AG04450 (cell line): ENCODE results near the gene FARP2. TPM values are rescaled to one million over a fixed set of nuclear protein-coding genes. Genes with fewer than 3 reads are reported as not detected.

Source experiments
- CTCF ChIA-PET: fragments of 300-600, 350-600 bp; formaldehyde crosslinking; extraction: SDS; loops from one replicate; lab custom pipeline; 2022; ENCODE audit warnings: antibody characterized with exemption, inconsistent platforms; lab: Charles Lee
- POLR2A ChIA-PET: fragments of 350-600 bp; formaldehyde crosslinking; extraction: SDS; loops from one replicate; lab custom pipeline; 2021; ENCODE audit warnings: antibody characterized with exemption, inconsistent platforms; lab: Yijun Ruan, JAX
- DNase-seq: peaks from one replicate; pipeline ENCODE4 v3.0.0-alpha.2; 2011; ENCODE audit warnings: low read depth, low spot score
- H3K27ac ChIP-seq: one replicate; pipeline ENCODE4 v1.5.1; 2012; ENCODE audit warnings: low read depth, low read length, control low read depth
- H3K27me3 ChIP-seq: one replicate; pipeline ENCODE4 v1.6.0; 2012; ENCODE audit warnings: low read length; ENCODE audit not compliant: control insufficient read depth, insufficient read depth
- H3K4me3 ChIP-seq: 2 replicates; pipeline ENCODE4 v1.5.1; 2011; ENCODE audit warnings: mild to moderate bottlenecking, low read depth, low read length, control low read depth
- H3K9me3 ChIP-seq: 2 replicates; pipeline ENCODE4 v1.5.1; 2012; ENCODE audit warnings: low read length; ENCODE audit not compliant: control insufficient read depth, insufficient read depth
- polyA plus RNA-seq: library from polyadenylated mRNA; depleted of rRNA; stranded (reverse); fragments of >200 nt; gene quantifications from 2 replicates; pipeline ENCODE4 v1.2.3, GENCODE V29; 2011
- TF ChIP-seq, protein P1 (sequence below): IDR thresholded peaks from 2 replicates; pipeline ENCODE4 v1.5.1; 2011; ENCODE audit warnings: low read depth, low read length, control low read depth, inconsistent platforms

Gene FARP2
- polyA plus RNA-seq, 1 experiment: 25.4 TPM

DNA sequence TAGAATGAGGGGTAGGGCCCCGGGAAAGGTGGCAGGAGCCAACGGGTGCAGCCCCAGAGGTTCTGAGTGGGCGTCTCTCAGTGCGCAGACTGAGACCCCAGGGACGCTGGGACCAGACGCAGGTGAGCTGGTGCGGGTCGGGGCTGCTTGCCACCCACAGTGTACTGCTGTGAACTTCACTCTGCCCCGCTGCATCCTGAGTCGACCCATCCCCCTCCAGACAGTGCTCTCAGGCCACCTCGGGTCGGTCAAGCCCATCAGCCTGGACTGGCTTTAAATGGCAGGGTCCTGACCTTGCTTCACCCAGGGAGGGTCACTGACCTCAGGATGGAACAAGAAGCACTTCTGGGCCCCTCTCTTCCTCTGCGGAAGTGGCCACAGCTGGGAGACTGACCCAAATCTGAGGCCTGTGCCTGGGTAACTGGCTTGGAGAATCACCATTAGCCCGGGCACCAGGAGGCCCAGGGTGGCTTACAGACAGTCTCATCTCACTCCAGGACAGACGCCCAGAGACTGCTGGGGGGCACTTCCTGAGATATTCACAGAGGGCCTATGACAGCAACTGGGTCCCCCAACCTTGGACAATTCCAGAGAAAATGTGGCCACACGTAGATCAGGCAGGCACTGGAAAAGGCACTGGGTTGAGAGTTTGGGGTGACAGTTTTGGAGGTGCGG lies 178.8 kb downstream of the FARP2 start:
- ChIA-PET CTCF (no interaction called here), POLR2A (no interaction called here)
- DNase-seq: no peak
- no peaks in the 10 kb centered on the region; the same call in 1 of the 2 replicates for H3K9me3 ChIP-seq
- H3K27ac ChIP-seq: no peak overlapping the region
- TF ChIP-seq, protein P1, sequence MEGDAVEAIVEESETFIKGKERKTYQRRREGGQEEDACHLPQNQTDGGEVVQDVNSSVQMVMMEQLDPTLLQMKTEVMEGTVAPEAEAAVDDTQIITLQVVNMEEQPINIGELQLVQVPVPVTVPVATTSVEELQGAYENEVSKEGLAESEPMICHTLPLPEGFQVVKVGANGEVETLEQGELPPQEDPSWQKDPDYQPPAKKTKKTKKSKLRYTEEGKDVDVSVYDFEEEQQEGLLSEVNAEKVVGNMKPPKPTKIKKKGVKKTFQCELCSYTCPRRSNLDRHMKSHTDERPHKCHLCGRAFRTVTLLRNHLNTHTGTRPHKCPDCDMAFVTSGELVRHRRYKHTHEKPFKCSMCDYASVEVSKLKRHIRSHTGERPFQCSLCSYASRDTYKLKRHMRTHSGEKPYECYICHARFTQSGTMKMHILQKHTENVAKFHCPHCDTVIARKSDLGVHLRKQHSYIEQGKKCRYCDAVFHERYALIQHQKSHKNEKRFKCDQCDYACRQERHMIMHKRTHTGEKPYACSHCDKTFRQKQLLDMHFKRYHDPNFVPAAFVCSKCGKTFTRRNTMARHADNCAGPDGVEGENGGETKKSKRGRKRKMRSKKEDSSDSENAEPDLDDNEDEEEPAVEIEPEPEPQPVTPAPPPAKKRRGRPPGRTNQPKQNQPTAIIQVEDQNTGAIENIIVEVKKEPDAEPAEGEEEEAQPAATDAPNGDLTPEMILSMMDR: no peak
- H3K27me3 ChIP-seq: peaks cover 15% of the 10 kb centered on the region
- no peak overlapping the region for H3K4me3 ChIP-seq

DNA sequence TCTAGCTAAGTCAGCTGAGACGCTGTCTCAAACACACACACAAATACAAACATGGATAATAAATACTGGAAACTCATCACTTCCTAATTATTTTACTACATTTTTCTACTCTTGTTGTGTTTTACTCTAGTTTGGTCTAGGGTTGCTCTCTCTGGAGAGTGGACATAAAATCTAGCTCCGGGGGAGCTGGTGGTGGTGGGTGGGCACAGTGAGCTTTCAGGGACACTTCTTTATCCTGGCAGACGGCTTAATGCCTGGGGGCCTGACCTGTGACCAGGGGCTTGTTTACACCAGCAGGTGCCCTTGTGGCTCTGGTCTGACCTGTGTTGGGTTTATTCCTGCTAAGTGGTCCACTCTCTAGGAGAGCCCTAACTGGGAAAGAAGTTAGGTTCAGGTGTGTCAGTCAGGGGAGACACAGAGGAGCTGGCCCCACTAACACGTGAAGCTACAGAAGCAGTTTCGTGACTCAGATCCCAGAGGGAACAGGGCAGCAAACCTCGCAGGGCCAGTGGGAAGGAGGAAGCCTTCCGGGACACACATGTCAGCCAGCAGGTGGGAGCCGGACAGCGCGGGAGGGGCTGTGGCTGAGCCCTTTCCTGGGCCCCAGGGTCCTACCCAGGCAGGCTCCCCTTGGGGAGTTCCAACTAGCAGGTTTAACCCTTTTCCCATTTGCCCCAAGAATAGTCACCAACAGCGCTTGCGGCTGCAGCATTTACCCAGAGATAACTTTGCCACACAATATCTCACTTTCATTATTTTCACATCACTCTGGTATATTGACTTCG lies 180.0 kb downstream of the FARP2 start:
- H3K27me3 ChIP-seq: peaks cover 13% of the 10 kb centered on the region
- POLR2A ChIA-PET: no interaction called here
- TF ChIP-seq, protein P1: no peak
- DNase-seq: no peak
- CTCF ChIA-PET: no interaction called here
- H3K9me3 ChIP-seq: no peaks in the 10 kb centered on the region; the same call in 1 of the 2 replicates
- no peak overlapping the region for H3K4me3 ChIP-seq
- H3K27ac ChIP-seq: no peak overlapping the region

DNA sequence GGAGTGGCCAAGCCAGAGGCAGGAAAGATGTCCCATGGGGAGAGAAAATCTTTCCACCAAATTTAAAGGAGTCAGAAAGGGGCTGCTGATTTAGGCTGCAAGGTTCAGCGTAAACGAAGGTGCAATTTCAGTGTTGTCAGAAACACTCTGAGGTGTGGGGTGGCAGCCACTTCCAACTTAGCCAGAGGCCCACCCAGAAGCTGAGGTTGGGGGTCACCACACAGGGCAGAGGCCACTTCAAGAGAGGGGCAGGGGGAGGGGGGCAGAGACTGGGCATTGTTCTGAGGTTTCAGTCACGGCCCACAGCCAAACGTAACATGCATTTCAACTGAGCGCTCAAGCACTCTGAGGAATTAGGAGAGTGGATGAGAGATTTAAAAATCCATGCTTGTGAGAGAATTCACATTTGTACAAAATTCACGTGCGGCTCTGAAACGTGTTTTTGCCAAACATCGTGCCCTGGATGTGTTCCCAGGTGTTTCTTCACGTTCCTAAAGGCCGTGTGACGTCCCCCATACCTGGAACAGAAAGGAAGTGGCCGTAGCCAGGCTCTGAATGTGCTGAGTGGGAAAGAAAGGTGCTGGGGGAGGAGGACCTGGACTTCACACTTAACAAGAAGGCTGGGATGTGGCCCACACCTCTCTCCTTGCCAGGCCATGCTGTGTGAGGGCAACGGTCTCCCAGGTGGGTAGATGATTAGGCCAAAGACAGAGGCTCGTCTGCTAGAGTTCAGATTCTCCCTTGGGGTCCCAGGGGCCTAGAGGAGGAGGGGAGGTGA lies 182.9 kb downstream of the FARP2 start:
- TF ChIP-seq, protein P1: no peak
- no peak for DNase-seq
- POLR2A ChIA-PET: interaction anchor here (0.6 kb wide), 1 partner anchor 14 kb away, joined by 3 read pairs; no protein-coding TSS in a partner anchor
- Histone ChIP-seq H3K27ac (peak overlapping the region; percentile 11), H3K27me3 (peaks cover 7% of the 10 kb centered on the region), H3K9me3 (peaks cover 3% of the 10 kb centered on the region; the same call in 1 of the 2 replicates), H3K4me3 (no peak overlapping the region)
- CTCF ChIA-PET: no interaction called here

DNA sequence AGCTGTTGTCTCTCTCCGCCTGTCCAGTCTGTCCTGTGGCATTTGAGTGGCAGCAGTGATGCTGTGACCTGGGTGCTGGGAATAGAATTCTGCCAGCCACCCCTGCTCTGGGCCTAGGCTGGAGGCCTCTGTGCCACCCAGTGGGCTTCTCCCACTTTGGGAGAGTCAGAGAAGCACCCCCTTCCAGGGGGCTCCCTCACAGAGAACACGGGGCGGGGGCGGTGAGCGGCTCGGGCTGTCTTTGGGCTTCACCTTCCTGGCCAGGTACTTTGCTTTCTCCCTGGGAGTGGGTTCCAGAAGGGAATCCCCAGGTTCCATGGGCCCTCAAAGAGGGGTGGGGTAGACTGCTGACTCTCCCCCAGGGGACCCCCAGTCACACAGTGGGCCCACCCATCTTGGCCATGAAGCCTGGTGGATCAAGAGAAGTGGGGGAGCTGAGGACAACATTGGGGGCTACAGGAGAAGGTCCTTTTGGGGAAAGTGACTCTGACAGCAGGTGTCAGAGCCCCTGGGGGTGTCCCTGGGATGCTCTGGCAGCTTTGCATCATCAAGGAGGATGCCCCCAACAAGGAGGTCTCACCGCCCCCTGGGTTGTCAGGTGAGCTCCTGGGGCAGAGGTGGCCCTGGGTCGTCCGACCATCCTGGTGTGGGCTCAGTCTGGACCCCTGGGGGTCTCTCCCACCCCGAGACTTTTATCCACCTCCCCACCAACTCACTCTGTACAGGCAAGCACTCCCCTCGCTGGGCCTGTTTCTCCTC lies 183.7 kb downstream of the FARP2 start:
- H3K4me3 ChIP-seq: no peak overlapping the region
- CTCF ChIA-PET: no interaction called here
- no peak overlapping the region for H3K27ac ChIP-seq
- DNase-seq: no peak
- peaks cover 3% of the 10 kb centered on the region; the same call in 1 of the 2 replicates for H3K9me3 ChIP-seq
- POLR2A ChIA-PET: no interaction called here
- TF ChIP-seq, protein P1: no peak
- H3K27me3 ChIP-seq: peaks cover 5% of the 10 kb centered on the region
